H1 (cell line): ENCODE data around the gene IQGAP3. TPM values are rescaled to one million over a fixed set of nuclear protein-coding genes. Genes with fewer than 3 reads are reported as not detected.

ENCODE experiments used
- CTCF ChIA-PET: fragments of 300-600 bp; sonication (Branson Sonifier 250); formaldehyde crosslinking; loops from one replicate; lab custom pipeline; 2021; ENCODE audit not compliant: partially characterized antibody; lab: Charles Lee
- POLR2A ChIA-PET: fragments of 300-600 bp; sonication (Branson Sonifier 250); formaldehyde crosslinking; loops from one replicate; lab custom pipeline; 2021; ENCODE audit warnings: inconsistent platforms; ENCODE audit not compliant: partially characterized antibody; lab: Charles Lee
- DNase-seq, 2 experiments: peaks; one replicate each; pipeline versions ENCODE4 v3.0.0 to v3.0.0-alpha.2; 2010 to 2022; ENCODE audit warnings: low spot score in 2 of 2, low read depth in 1 of 2, mixed read lengths in 1 of 2
- FAIRE-seq: peaks from 2 replicates; lab custom pipeline; 2011; peaks lifted over from hg19 to GRCh38; lab: Jason Lieb, UNC
- H2AFZ ChIP-seq: 2 replicates; pipeline ENCODE4 v1.8.1; 2012; ENCODE audit warnings: low read length, inconsistent platforms
- H2AK5ac ChIP-seq: 2 replicates; pipeline ENCODE4 v1.6.1; 2013; ENCODE audit warnings: low read depth, low read length
- H2BK120ac ChIP-seq: replicated peaks from 2 replicates; pipeline ENCODE3; 2013; ENCODE audit warnings: low read depth, low read length, inconsistent platforms
- H2BK12ac ChIP-seq: 2 replicates; pipeline ENCODE4 v1.6.1; 2013; ENCODE audit warnings: low read depth, low read length
- H2BK15ac ChIP-seq: 2 replicates; pipeline ENCODE4 v1.6.1; 2013; ENCODE audit warnings: low read length
- H2BK20ac ChIP-seq: 2 replicates; pipeline ENCODE4 v1.6.1; 2013; ENCODE audit warnings: low read length
- H2BK5ac ChIP-seq: 2 replicates; pipeline ENCODE4 v1.6.1; 2013; ENCODE audit warnings: low read depth, low read length
- H3K14ac ChIP-seq: 2 replicates; pipeline ENCODE4 v1.6.1; 2013; ENCODE audit warnings: inconsistent platforms; ENCODE audit not compliant: insufficient read length
- H3K18ac ChIP-seq: 2 replicates; pipeline ENCODE4 v1.6.1; 2013; ENCODE audit warnings: low read length; ENCODE audit errors: extremely low read depth
- H3K23ac ChIP-seq: 2 replicates; pipeline ENCODE4 v1.6.1; 2013; ENCODE audit warnings: inconsistent platforms; ENCODE audit not compliant: insufficient read length
- H3K23me2 ChIP-seq: 2 replicates; pipeline ENCODE4 v1.6.1; 2013; ENCODE audit warnings: low read depth, low read length
- H3K27ac ChIP-seq: 2 replicates; pipeline ENCODE4 v1.6.1; 2011; ENCODE audit warnings: low read depth, low read length, inconsistent platforms
- H3K27me3 ChIP-seq, 4 experiments: replicated peaks in 1 of 4; 1 replicate in 1 of 4; 2 replicates in 3 of 4; pipeline versions ENCODE4 v1.6.1 to v1.8.1; 2011 to 2013; ENCODE audit warnings: low read length in 3 of 4, mild to moderate bottlenecking in 3 of 4, inconsistent platforms in 2 of 4, mixed read lengths in 2 of 4, moderate library complexity in 1 of 4; ENCODE audit not compliant: control insufficient read depth in 3 of 4, insufficient read depth in 3 of 4; ENCODE audit errors: extremely low read depth in 1 of 4
- H3K36me3 ChIP-seq, 4 experiments: 2 replicates each; pipeline versions ENCODE4 v1.6.1 to v1.8.1; 2011 to 2013; ENCODE audit warnings: mild to moderate bottlenecking in 4 of 4, low read length in 3 of 4, moderate library complexity in 2 of 4, control low read depth in 1 of 4, inconsistent platforms in 1 of 4; ENCODE audit not compliant: insufficient read depth in 4 of 4, control insufficient read depth in 2 of 4
- H3K4ac ChIP-seq: replicated peaks from 2 replicates; pipeline ENCODE3; 2013; ENCODE audit warnings: low read length, low read depth, mixed read lengths, inconsistent platforms; ENCODE audit not compliant: insufficient read length
- H3K4me1 ChIP-seq, 4 experiments: replicated peaks in 1 of 4; 1 replicate in 1 of 4; 2 replicates in 3 of 4; pipeline versions ENCODE4 v1.6.1 to v1.8.1; 2011 to 2013; ENCODE audit warnings: low read length in 3 of 4, inconsistent platforms in 2 of 4, mixed read lengths in 1 of 4; ENCODE audit not compliant: insufficient read depth in 4 of 4, control insufficient read depth in 3 of 4
- H3K4me2 ChIP-seq, 2 experiments: 2 replicates each; pipeline versions ENCODE4 v1.6.1 to v1.8.1; 2011 to 2013; ENCODE audit warnings: low read depth in 2 of 2, low read length in 2 of 2, control low read depth in 1 of 2, inconsistent platforms in 1 of 2, mild to moderate bottlenecking in 1 of 2; ENCODE audit not compliant: insufficient read depth in 1 of 2
- H3K4me3 ChIP-seq, 4 experiments: fragments of 200-600, 300-600 bp in 1 of 4; sonication (generic), shearing (Covaris generic), sonication (Bioruptor Twin) in 1 of 4; 2 replicates each; pipeline versions ENCODE4 v1.5.1 to v1.8.1; 2011 to 2016; ENCODE audit warnings: low read length in 4 of 4, low read depth in 3 of 4, control low read depth in 2 of 4, inconsistent platforms in 2 of 4, mild to moderate bottlenecking in 2 of 4, mixed read lengths in 1 of 4, moderate library complexity in 1 of 4; ENCODE audit not compliant: insufficient read depth in 2 of 4; ENCODE audit errors: extremely low read depth in 1 of 4
- H3K56ac ChIP-seq: replicated peaks from 2 replicates; pipeline ENCODE3; 2013; ENCODE audit warnings: low read depth, mild to moderate bottlenecking, mixed read lengths, low read length, inconsistent platforms; ENCODE audit not compliant: insufficient read length
- H3K79me1 ChIP-seq: 2 replicates; pipeline ENCODE4 v1.6.1; 2013; ENCODE audit warnings: low read depth, low read length, control low read depth
- H3K79me2 ChIP-seq, 2 experiments: 2 replicates each; pipeline versions ENCODE4 v1.6.1 to v1.8.1; 2012 to 2013; ENCODE audit warnings: low read length in 2 of 2, mild to moderate bottlenecking in 2 of 2, inconsistent platforms in 1 of 2; ENCODE audit not compliant: insufficient read depth in 2 of 2, control insufficient read depth in 1 of 2
- H3K9ac ChIP-seq, 4 experiments: replicated peaks in 1 of 4; 1 replicate in 1 of 4; 2 replicates in 3 of 4; pipeline versions ENCODE4 v1.6.1 to v1.8.1; 2011 to 2013; ENCODE audit warnings: low read depth in 3 of 4, low read length in 3 of 4, control low read depth in 2 of 4, mild to moderate bottlenecking in 2 of 4, moderate library complexity in 2 of 4, inconsistent platforms in 1 of 4; ENCODE audit errors: extremely low read depth in 1 of 4
- H3K9me3 ChIP-seq, 2 experiments: 2 replicates each; pipeline versions ENCODE4 v1.6.1 to v1.8.1; 2012 to 2013; ENCODE audit warnings: mild to moderate bottlenecking in 2 of 2, moderate library complexity in 2 of 2, control low read depth in 1 of 2, inconsistent platforms in 1 of 2, low read depth in 1 of 2, low read length in 1 of 2, mixed read lengths in 1 of 2; ENCODE audit not compliant: insufficient read depth in 2 of 2
- H4K20me1 ChIP-seq, 2 experiments: replicated peaks in 1 of 2; 2 replicates each; pipeline versions ENCODE3 to v1.8.1; 2011 to 2013; ENCODE audit warnings: inconsistent platforms in 2 of 2, low read length in 2 of 2, mild to moderate bottlenecking in 1 of 2; ENCODE audit not compliant: insufficient read depth in 2 of 2, control insufficient read depth in 1 of 2
- H4K5ac ChIP-seq: 2 replicates; pipeline ENCODE4 v1.6.1; 2013; ENCODE audit warnings: low read length, low read depth, mixed read lengths, inconsistent platforms; ENCODE audit not compliant: insufficient read length
- H4K8ac ChIP-seq: 2 replicates; pipeline ENCODE4 v1.8.0; 2013; ENCODE audit warnings: mild to moderate bottlenecking, moderate library complexity, low read length, inconsistent platforms; ENCODE audit not compliant: insufficient read depth; ENCODE audit errors: extremely low read depth
- H4K91ac ChIP-seq: replicated peaks from 2 replicates; pipeline ENCODE3; 2013; ENCODE audit warnings: low read length, mixed read lengths, inconsistent platforms; ENCODE audit not compliant: insufficient read length
- ASH2L ChIP-seq: fragments of 200-600, 300-600 bp; sonication (generic); IDR thresholded peaks from one replicate; pipeline ENCODE4 v1.7.1; 2017; ENCODE audit warnings: low read length
- CEBPB ChIP-seq: IDR thresholded peaks from 2 replicates; pipeline ENCODE4 v1.6.1; 2012; ENCODE audit warnings: low read depth, low read length
- GABPA ChIP-seq: IDR thresholded peaks from 2 replicates; pipeline ENCODE4 v1.6.1; 2011; ENCODE audit warnings: mild to moderate bottlenecking, low read length, moderate library complexity, borderline replicate concordance; ENCODE audit not compliant: insufficient read depth
- NRF1 ChIP-seq: IDR thresholded peaks from 2 replicates; pipeline ENCODE4 v1.6.1; 2011; ENCODE audit warnings: mild to moderate bottlenecking, low read depth, low read length, improper control_type of control experiment
- RFX5 ChIP-seq: IDR thresholded peaks from 2 replicates; pipeline ENCODE4 v1.6.1; 2011; ENCODE audit warnings: low read depth, low read length, improper control_type of control experiment, borderline replicate concordance
- RXRA ChIP-seq: IDR thresholded peaks from 2 replicates; pipeline ENCODE4 v1.6.1; 2011; ENCODE audit warnings: low read depth, mild to moderate bottlenecking, low read length, moderate library complexity; ENCODE audit not compliant: insufficient read depth
- SIX5 ChIP-seq: IDR thresholded peaks from 2 replicates; pipeline ENCODE4 v1.6.1; 2011; ENCODE audit warnings: mild to moderate bottlenecking, low read depth, low read length
- SP2 ChIP-seq: IDR thresholded peaks from 2 replicates; pipeline ENCODE4 v1.6.1; 2012; ENCODE audit warnings: mild to moderate bottlenecking, low read length, inconsistent platforms
- SRF ChIP-seq: IDR thresholded peaks from 2 replicates; pipeline ENCODE4 v1.6.1; 2011; ENCODE audit warnings: mild to moderate bottlenecking, low read depth, low read length, moderate library complexity
- TAF7 ChIP-seq: optimal IDR thresholded peaks from 2 replicates; pipeline ENCODE3; 2011; ENCODE audit warnings: low read depth, mild to moderate bottlenecking, inconsistent platforms, low read length, moderate library complexity, borderline replicate concordance
- TCF12 ChIP-seq: IDR thresholded peaks from 2 replicates; pipeline ENCODE4 v1.6.1; 2011; ENCODE audit warnings: low read depth, mild to moderate bottlenecking, low read length
- TEAD4 ChIP-seq: IDR thresholded peaks from 2 replicates; pipeline ENCODE4 v1.6.1; 2012; ENCODE audit warnings: low read depth, low read length, inconsistent platforms, mixed read lengths
- WGBS, 2 experiments: shearing (Covaris generic) in 1 of 2; methylation state at CpG; one replicate each; pipeline versions ENCODE4 v1.1.6 to v1.1.7; 2013 to 2015; ENCODE audit warnings: low lambda C conversion rate in 2 of 2, mixed read lengths in 2 of 2, inconsistent platforms in 1 of 2, low coverage in 1 of 2, missing lambda C conversion rate in 1 of 2; ENCODE audit not compliant: insufficient replicate concordance in 2 of 2, insufficient coverage in 1 of 2, insufficient read length in 1 of 2; ENCODE audit errors: extremely low coverage in 1 of 2, missing lambda C conversion rate in 1 of 2; 5-methylcytosine and 5-hydroxymethylcytosine counted together
- polyA plus RNA-seq, 7 experiments: library from polyadenylated mRNA; depleted of rRNA in 3 of 7; stranded (reverse) in 5 of 7; unstranded in 2 of 7; fragments of >200 nt in 5 of 7; fragments of 200-250 nt in 2 of 7; gene quantifications; 1 replicate in 5 of 7; 2 replicates in 1 of 7; 4 replicates in 1 of 7; pipeline versions ENCODE4 v1.2.1 to v1.2.3, GENCODE V29; 2011 to 2013; ENCODE audit warnings: missing spikeins in 2 of 7, mixed read lengths in 2 of 7
- total RNA-seq: library from RNA; stranded (reverse); fragmentation: NEBNext Ultra II Directional; extraction: Animal tissue kit (Norgen Biotek cat#: 25700); gene quantifications from 2 replicates; pipeline ENCODE4 v1.2.1, GENCODE V29; 2021
- TF ChIP-seq, protein P1 (sequence below): IDR thresholded peaks from 2 replicates; pipeline ENCODE4 v1.6.1; 2012; ENCODE audit warnings: low read length, inconsistent platforms

IQGAP3 gene
- total and polyA plus RNA-seq, 2 of the 8 experiments (the other 6 are each of a cell fraction or from before 2014, with no cell fraction given): 14.6 to 22.3 TPM

DNA sequence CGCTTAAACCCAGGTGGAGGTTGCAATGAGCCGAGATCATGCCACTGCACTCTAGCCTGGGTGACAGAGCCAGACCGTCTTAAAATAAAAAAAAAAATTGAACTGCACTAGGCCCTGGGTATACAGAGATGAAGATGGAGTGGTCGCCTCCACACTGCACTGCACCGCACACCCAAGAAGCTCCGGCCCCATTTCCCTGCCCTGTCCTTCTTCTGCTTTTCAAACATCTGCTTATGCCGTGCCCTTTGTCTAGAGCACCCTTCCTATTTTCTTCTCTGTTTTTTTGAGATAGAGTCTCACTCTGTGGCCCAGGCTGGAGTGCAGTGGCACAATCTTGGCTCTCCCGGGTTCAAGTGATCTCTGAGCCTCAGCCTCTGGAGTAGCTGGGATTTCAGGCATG is 17.4 kb downstream of the IQGAP3 start:
- WGBS, 2 experiments: 81% methylated on average over 8 of the region's 8 CpGs; no CpG with 5 or more reads in 1 of the 2 experiments
- Histone ChIP-seq H3K14ac (no peak overlapping the region), H4K5ac (no peak overlapping the region), H4K8ac (no peak overlapping the region), H4K91ac (no peak overlapping the region), H4K20me1 (peaks cover 0 to 4% of the 10 kb centered on the region in 2 experiments), H3K4ac (no peak overlapping the region), H2BK120ac (no peak overlapping the region), H3K18ac (no peak overlapping the region), H3K4me1 (no peaks in the 10 kb centered on the region), H3K9ac (no peak overlapping the region), H3K23me2 (no peaks in the 10 kb centered on the region), H2BK12ac (no peak overlapping the region), H3K4me3 (no peak overlapping the region), H3K23ac (no peak overlapping the region), H3K9me3 (no peaks in the 10 kb centered on the region), H3K27me3 (no peaks in the 10 kb centered on the region), H2BK20ac (no peak overlapping the region), H2BK15ac (no peak overlapping the region), H2AK5ac (no peak overlapping the region), H3K56ac (no peak overlapping the region), H3K27ac (no peak overlapping the region), H3K79me1 (no peaks in the 10 kb centered on the region), H3K79me2 (no peaks in the 10 kb centered on the region), H2BK5ac (no peak overlapping the region), H2AFZ (no peak overlapping the region), H3K4me2 (no peak overlapping the region), H3K36me3 (peaks cover 4 to 29% (median 15%) of the 10 kb centered on the region in 4 experiments; a peak in 5 of 8 replicates)
- ChIA-PET CTCF (interaction anchor here (0.8 to 3.1 kb wide), 9 partner anchors 10 to 169 kb away, joined by 3 to 9 read pairs (median 3); partner anchors contain the start of gene MEF2D), POLR2A (interaction anchor here (0.8 to 2.3 kb wide), 5 partner anchors 12 to 50 kb away, joined by 3 to 7 read pairs (median 3); no protein-coding TSS in a partner anchor)
- DNase-seq (no peak), FAIRE-seq (no peak)
- TF ChIP-seq RXRA (no peak), GABPA (no peak), TAF7 (no peak), RFX5 (no peak), TEAD4 (no peak), SIX5 (no peak), TCF12 (no peak), ASH2L (no peak), SP2 (no peak), CEBPB (no peak), SRF (no peak), NRF1 (no peak)
- TF ChIP-seq, protein P1, sequence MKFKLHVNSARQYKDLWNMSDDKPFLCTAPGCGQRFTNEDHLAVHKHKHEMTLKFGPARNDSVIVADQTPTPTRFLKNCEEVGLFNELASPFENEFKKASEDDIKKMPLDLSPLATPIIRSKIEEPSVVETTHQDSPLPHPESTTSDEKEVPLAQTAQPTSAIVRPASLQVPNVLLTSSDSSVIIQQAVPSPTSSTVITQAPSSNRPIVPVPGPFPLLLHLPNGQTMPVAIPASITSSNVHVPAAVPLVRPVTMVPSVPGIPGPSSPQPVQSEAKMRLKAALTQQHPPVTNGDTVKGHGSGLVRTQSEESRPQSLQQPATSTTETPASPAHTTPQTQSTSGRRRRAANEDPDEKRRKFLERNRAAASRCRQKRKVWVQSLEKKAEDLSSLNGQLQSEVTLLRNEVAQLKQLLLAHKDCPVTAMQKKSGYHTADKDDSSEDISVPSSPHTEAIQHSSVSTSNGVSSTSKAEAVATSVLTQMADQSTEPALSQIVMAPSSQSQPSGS: no peak
